HCT116 (cell line): ENCODE data around the gene TMC4. TPM values are rescaled to one million over a fixed set of nuclear protein-coding genes. Genes with fewer than 3 reads are reported as not detected.
A peak's percentile ranks its signal among the peaks of the same experiment; 100 is the strongest.

Source experiments
- ATAC-seq: fragments of 200-7000 bp; cut with Tn5 transposase; 2 replicates; pipeline ENCODE4 v1.9.1; 2020; ENCODE audit warnings: mild to moderate bottlenecking, moderate library complexity
- BruUV-seq: library from RNA; stranded (reverse); fragments of 400-500 nt; replicated peaks from 2 replicates; lab custom pipeline; 2021; lab: Mats Ljungman, UMichigan
- CTCF ChIA-PET: fragments of 300-600 bp; sonication (Branson Sonifier 250); formaldehyde crosslinking; loops from one replicate; lab custom pipeline; 2021; ENCODE audit warnings: antibody characterized with exemption; lab: Charles Lee
- POLR2A ChIA-PET: fragments of 300-600, 350-600 bp; sonication (Branson Sonifier 250); formaldehyde crosslinking; loops from one replicate; lab custom pipeline; 2021; ENCODE audit warnings: antibody characterized with exemption; lab: Charles Lee
- RAD21 ChIA-PET, 2 experiments: fragments of 300-600 bp; sonication (Branson Sonifier 250); formaldehyde crosslinking; loops; one replicate each; lab custom pipeline; 2023; ENCODE audit warnings: low total read pairs in 2 of 2; ENCODE audit not compliant: uncharacterized antibody in 2 of 2, unreplicated experiment in 2 of 2, low non-redundant PET in 1 of 2; lab: Charles Lee
- DNase-seq: peaks from one replicate; pipeline ENCODE4 v3.0.0-alpha.2; 2010; ENCODE audit warnings: low read depth, low spot score
- H2AFZ ChIP-seq: fragments of 200-600 bp; shearing (Covaris generic), sonication (generic); 2 replicates; pipeline ENCODE4 v1.6.1; 2017; ENCODE audit warnings: low read depth, mixed run types, mixed read lengths, antibody characterized with exemption, low read length; ENCODE audit not compliant: poor library complexity, severe bottlenecking
- H3K27ac ChIP-seq: 2 replicates; pipeline ENCODE4 v1.5.1; 2012; ENCODE audit warnings: low read depth, low read length
- H3K27me3 ChIP-seq: fragments of 200-600 bp; sonication (generic); 2 replicates; pipeline ENCODE4 v1.6.1; 2016; ENCODE audit warnings: mixed run types, low read length, mixed read lengths; ENCODE audit not compliant: insufficient read depth
- H3K36me3 ChIP-seq, 2 experiments: fragments of 200-500 bp in 1 of 2; fragments of 200-600 bp in 1 of 2; sonication (Bioruptor generic) in 1 of 2; sonication (generic) in 1 of 2; 2 replicates each; pipeline versions ENCODE4 v1.5.1 to v1.6.1; 2014 to 2016; ENCODE audit warnings: low read length in 2 of 2, inconsistent platforms in 1 of 2, mixed read lengths in 1 of 2, mixed run types in 1 of 2; ENCODE audit not compliant: insufficient read depth in 2 of 2, control insufficient read depth in 1 of 2
- H3K4me1 ChIP-seq, 2 experiments: fragments of 200-600 bp in 1 of 2; sonication (generic) in 1 of 2; 2 replicates each; pipeline versions ENCODE4 v1.5.1 to v1.6.1; 2012 to 2017; ENCODE audit warnings: low read length in 2 of 2, inconsistent platforms in 1 of 2, mild to moderate bottlenecking in 1 of 2, mixed read lengths in 1 of 2, mixed run types in 1 of 2, moderate library complexity in 1 of 2; ENCODE audit not compliant: insufficient read depth in 2 of 2, control insufficient read depth in 1 of 2
- H3K4me2 ChIP-seq: fragments of 200-600 bp; sonication (generic); 2 replicates; pipeline ENCODE4 v1.6.1; 2017; ENCODE audit warnings: mixed run types, low read length, mixed read lengths
- H3K4me3 ChIP-seq, 2 experiments: fragments of 200-600 bp in 1 of 2; sonication (generic) in 1 of 2; replicated peaks in 1 of 2; 2 replicates each; pipeline ENCODE4 v1.5.1; 2011 to 2016; ENCODE audit warnings: low read length in 2 of 2, control low read depth in 1 of 2, low read depth in 1 of 2, mild to moderate bottlenecking in 1 of 2, mixed read lengths in 1 of 2, mixed run types in 1 of 2
- H3K79me2 ChIP-seq: fragments of 200-600 bp; sonication (generic); 2 replicates; pipeline ENCODE4 v1.6.1; 2017; ENCODE audit warnings: mild to moderate bottlenecking, mixed run types, low read length, moderate library complexity, mixed read lengths; ENCODE audit not compliant: insufficient read depth
- H3K9ac ChIP-seq: fragments of 200-600 bp; sonication (generic); 2 replicates; pipeline ENCODE4 v1.6.1; 2016; ENCODE audit warnings: low read length, mixed read lengths
- H3K9me2 ChIP-seq: fragments of 200-600 bp; sonication (generic), shearing (Covaris generic); 2 replicates; pipeline ENCODE4 v1.6.1; 2017; ENCODE audit warnings: mixed run types, mild to moderate bottlenecking, moderate library complexity; ENCODE audit not compliant: insufficient read depth
- H3K9me3 ChIP-seq, 2 experiments: fragments of 200-500 bp in 1 of 2; fragments of 200-600 bp in 1 of 2; sonication (Bioruptor generic) in 1 of 2; sonication (generic) in 1 of 2; 2 replicates each; pipeline ENCODE4 v1.6.1; 2014 to 2017; ENCODE audit warnings: low read length in 2 of 2, mixed read lengths in 2 of 2, inconsistent platforms in 1 of 2, low read depth in 1 of 2, mild to moderate bottlenecking in 1 of 2, mixed run types in 1 of 2, moderate library complexity in 1 of 2; ENCODE audit not compliant: control insufficient read depth in 1 of 2, insufficient read depth in 1 of 2
- H4K20me1 ChIP-seq: fragments of 200-600 bp; sonication (generic), shearing (Covaris generic); 2 replicates; pipeline ENCODE4 v1.6.1; 2017; ENCODE audit warnings: mixed run types, mild to moderate bottlenecking, moderate library complexity; ENCODE audit not compliant: insufficient read depth
- ELF1 ChIP-seq: IDR thresholded peaks from 2 replicates; pipeline ENCODE4 v1.6.1; 2012; ENCODE audit warnings: low read depth, borderline replicate concordance
- POLR2A ChIP-seq: IDR thresholded peaks from 2 replicates; pipeline ENCODE4 v1.7.0; 2011; ENCODE audit warnings: borderline replicate concordance; ENCODE audit not compliant: insufficient read depth, insufficient read length; ENCODE audit errors: extremely low read depth
- POLR2AphosphoS5 ChIP-seq: IDR thresholded peaks from 2 replicates; pipeline ENCODE4 v1.6.1; 2011; ENCODE audit warnings: mild to moderate bottlenecking, low read depth, low read length, moderate library complexity
- RAD21 ChIP-seq: IDR thresholded peaks from 2 replicates; pipeline ENCODE4 v1.6.1; 2012; ENCODE audit warnings: low read depth, mild to moderate bottlenecking
- SP1 ChIP-seq: IDR thresholded peaks from 2 replicates; pipeline ENCODE4 v1.6.1; 2012; ENCODE audit warnings: low read depth
- intact Hi-C: fragments of 100-400 bp; cut with micrococcal nuclease; formaldehyde crosslinking; loops from 2 replicates; pipeline ENCODE4 v1.10.0; 2022
- total RNA-seq: library from RNA; stranded (reverse); gene quantifications from one replicate; pipeline ENCODE4 v1.2.1, GENCODE V29; 2021; ENCODE audit not compliant: unreplicated experiment
- TF ChIP-seq, protein P1 (sequence below): IDR thresholded peaks from 2 replicates; pipeline ENCODE4 v1.6.1; 2011; ENCODE audit warnings: mild to moderate bottlenecking, low read length, moderate library complexity; ENCODE audit not compliant: insufficient replicate concordance; ENCODE audit errors: extremely low read depth

Gene TMC4
- total RNA-seq, 1 experiment from 2014 or later, result 60.3 TPM

DNA sequence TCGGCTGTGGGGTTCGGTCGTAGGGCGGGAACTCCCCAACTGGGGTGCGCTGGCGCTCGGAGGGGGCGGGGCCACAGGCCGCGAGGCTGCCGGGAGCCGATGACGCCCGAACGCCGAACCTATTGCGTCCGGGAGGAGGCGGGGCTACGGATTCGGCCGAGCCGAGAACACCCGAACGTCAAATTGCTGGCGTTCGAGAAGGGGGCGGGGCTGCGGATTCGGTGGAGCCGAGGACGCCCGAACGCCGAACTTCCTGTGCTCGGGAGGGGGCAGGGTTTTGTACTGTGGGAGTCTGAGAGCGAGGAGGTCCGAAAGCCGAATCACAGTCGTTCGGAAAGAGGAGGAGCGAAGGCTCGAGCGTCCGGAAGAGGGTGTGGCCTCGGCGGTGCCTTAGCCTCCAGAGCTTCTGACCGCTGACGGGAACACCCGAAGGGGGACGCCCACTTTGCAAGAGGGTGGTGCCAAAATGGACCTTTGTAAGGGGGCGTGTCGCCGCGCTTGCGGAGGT, 17.6 kb upstream of the TMC4 start:
- Histone ChIP-seq H3K9ac (peak overlapping the region; percentile 92), H3K79me2 (peaks cover 44% of the 10 kb centered on the region), H3K4me2 (peak overlapping the region; percentile 99), H3K36me3 (peaks cover 10 to 23% of the 10 kb centered on the region in 2 experiments), H3K9me3 (no peaks in the 10 kb centered on the region), H3K27ac (peak overlapping the region; percentile 100), H3K4me3 (peak overlapping the region; percentile 80 to 91), H4K20me1 (no peaks in the 10 kb centered on the region), H3K9me2 (no peaks in the 10 kb centered on the region), H3K4me1 (peaks cover 13 to 21% of the 10 kb centered on the region in 2 experiments), H3K27me3 (no peaks in the 10 kb centered on the region), H2AFZ (no peak overlapping the region)
- ChIA-PET RAD21 (no interaction called here), POLR2A (interaction anchor here (0.6 to 7.0 kb wide), 7 partner anchors 11 to 161 kb away, joined by 3 to 126 read pairs (median 9); partner anchors contain the start of genes LENG1, RPS9 and TMC4), CTCF (interaction anchor here (0.7 to 2.1 kb wide), 5 partner anchors 17 to 76 kb away, joined by 3 to 22 read pairs (median 5); partner anchors contain the start of gene TMC4)
- peak; percentile 66 for ATAC-seq
- intact Hi-C loops, result loop anchor here (1.0 kb wide), 1 partner anchor 10 kb away; the partner anchor contains the start of gene RPS9
- no TSS peak for BruUV-seq
- DNase-seq, result peak; percentile 98
- TF ChIP-seq POLR2AphosphoS5 (no peak; the same call in 1 of the 2 replicates), RAD21 (no peak), ELF1 (no peak; the same call in 1 of the 2 replicates), SP1 (peak; percentile 28; the same call in 1 of the 2 replicates), POLR2A (peak; percentile 9)
- TF ChIP-seq, protein P1, sequence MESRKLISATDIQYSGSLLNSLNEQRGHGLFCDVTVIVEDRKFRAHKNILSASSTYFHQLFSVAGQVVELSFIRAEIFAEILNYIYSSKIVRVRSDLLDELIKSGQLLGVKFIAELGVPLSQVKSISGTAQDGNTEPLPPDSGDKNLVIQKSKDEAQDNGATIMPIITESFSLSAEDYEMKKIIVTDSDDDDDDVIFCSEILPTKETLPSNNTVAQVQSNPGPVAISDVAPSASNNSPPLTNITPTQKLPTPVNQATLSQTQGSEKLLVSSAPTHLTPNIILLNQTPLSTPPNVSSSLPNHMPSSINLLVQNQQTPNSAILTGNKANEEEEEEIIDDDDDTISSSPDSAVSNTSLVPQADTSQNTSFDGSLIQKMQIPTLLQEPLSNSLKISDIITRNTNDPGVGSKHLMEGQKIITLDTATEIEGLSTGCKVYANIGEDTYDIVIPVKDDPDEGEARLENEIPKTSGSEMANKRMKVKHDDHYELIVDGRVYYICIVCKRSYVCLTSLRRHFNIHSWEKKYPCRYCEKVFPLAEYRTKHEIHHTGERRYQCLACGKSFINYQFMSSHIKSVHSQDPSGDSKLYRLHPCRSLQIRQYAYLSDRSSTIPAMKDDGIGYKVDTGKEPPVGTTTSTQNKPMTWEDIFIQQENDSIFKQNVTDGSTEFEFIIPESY, result no peak
